Lung (tissue), 12 donors: ENCODE measurements around the gene CFAP45. TPM values are rescaled to one million over a fixed set of nuclear protein-coding genes. Genes with fewer than 3 reads are reported as not detected.

Experiments
- ATAC-seq: fragments of 200-7000 bp; cut with Tn5 transposase; one replicate; pipeline ENCODE4 v1.9.1; 2020; ENCODE audit warnings: moderate number of reproducible peaks; ENCODE audit not compliant: insufficient read depth, low FRiP score
- DNase-seq, 3 donors: peaks; one replicate each; pipeline ENCODE4 v3.0.0-alpha.2; 2013 to 2017
- H3K27ac ChIP-seq, 2 donors: one replicate each; pipeline ENCODE4 v1.5.1; 2013; ENCODE audit warnings: mild to moderate bottlenecking in 2 of 2, moderate library complexity in 2 of 2, control low read depth in 1 of 2, inconsistent platforms in 1 of 2, low read depth in 1 of 2, low read length in 1 of 2
- H3K27me3 ChIP-seq, 3 donors: one replicate each; pipeline ENCODE4 v1.5.1; 2013; ENCODE audit warnings: low read length in 2 of 3; ENCODE audit not compliant: control insufficient read depth in 3 of 3, insufficient read depth in 3 of 3
- H3K36me3 ChIP-seq, 4 donors: one replicate each; pipeline ENCODE4 v1.5.1; 2013; ENCODE audit warnings: low read length in 4 of 4, mild to moderate bottlenecking in 1 of 4, moderate library complexity in 1 of 4; ENCODE audit not compliant: control insufficient read depth in 4 of 4, insufficient read depth in 4 of 4
- H3K4me1 ChIP-seq, 5 donors: one replicate each; pipeline ENCODE4 v1.5.1; 2013; ENCODE audit warnings: low read length in 5 of 5, mild to moderate bottlenecking in 2 of 5, moderate library complexity in 1 of 5; ENCODE audit not compliant: control insufficient read depth in 5 of 5, insufficient read depth in 5 of 5
- H3K4me3 ChIP-seq: one replicate; pipeline ENCODE4 v1.5.1; 2013; ENCODE audit warnings: mild to moderate bottlenecking, control low read depth, moderate library complexity
- H3K9ac ChIP-seq, 2 donors: one replicate each; pipeline ENCODE4 v1.5.1; 2013; ENCODE audit warnings: low read length in 2 of 2, control low read depth in 1 of 2; ENCODE audit not compliant: insufficient read depth in 1 of 2
- H3K9me3 ChIP-seq, 4 donors: one replicate each; pipeline ENCODE4 v1.5.1; 2013; ENCODE audit warnings: low read length in 3 of 4, mild to moderate bottlenecking in 1 of 4, moderate library complexity in 1 of 4; ENCODE audit not compliant: control insufficient read depth in 4 of 4, insufficient read depth in 3 of 4
- CTCF ChIP-seq: IDR thresholded peaks from 2 replicates; pipeline ENCODE4 v1.5.1; 2012; ENCODE audit warnings: mild to moderate bottlenecking; ENCODE audit errors: control extremely low read depth, extremely low read depth
- WGBS, 2 donors: extraction: QIAGEN DNeasy Blood & Tissue Kit; methylation state at CpG; one replicate each; pipeline ENCODE4 v1.1.7; 2013; 5-methylcytosine and 5-hydroxymethylcytosine counted together
- polyA plus RNA-seq, 2 donors: library from polyadenylated mRNA; stranded (reverse); fragments of 200-250 nt; gene quantifications; one replicate each; pipeline ENCODE4 v1.2.1, GENCODE V29; 2013
- total RNA-seq, 2 donors: library from RNA; depleted of rRNA in 1 of 2; stranded (reverse); fragments of >200 nt in 1 of 2; gene quantifications; one replicate each; pipeline ENCODE4 v1.2.1, GENCODE V29; 2014 to 2021
- donor health status: control.
- donor health status: control.
- donor health status: Bipolar disorder and iron deficiency.
- donor health status: healthy.
- donor health status: DM: yes; HTN: yes; CAD: no.

CFAP45 gene
- total and polyA plus RNA-seq, 4 donors = 9.4 to 29.5 (median 13.1) TPM

DNA sequence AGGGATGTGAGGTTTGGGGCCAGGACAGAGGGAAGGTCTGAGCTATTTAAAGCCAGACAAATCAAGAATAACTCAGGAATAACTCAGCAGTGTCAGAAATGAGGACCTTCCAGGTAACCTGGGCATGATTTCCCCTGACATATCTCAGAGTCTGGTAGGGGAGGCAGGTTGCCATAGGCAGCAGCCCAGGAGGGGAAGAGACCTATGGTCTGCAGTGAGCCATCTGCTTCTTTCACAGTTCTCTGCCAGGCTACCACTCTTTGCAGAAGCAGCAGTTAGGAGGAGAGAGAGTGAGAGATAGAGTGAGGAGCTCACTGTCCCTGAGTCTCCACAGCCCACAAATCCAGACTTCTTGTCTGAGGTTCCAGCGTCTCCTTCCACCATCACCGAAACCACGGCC, 31.2 kb downstream of the CFAP45 start:
- peaks cover 0 to 4% (median 0%) of the 10 kb centered on the region in 5 donors for H3K4me1 ChIP-seq
- H3K27ac ChIP-seq = no peak overlapping the region
- DNase-seq = no peak
- TF ChIP-seq CTCF = no peak
- ATAC-seq = no peak
- H3K9me3 ChIP-seq = no peaks in the 10 kb centered on the region
- no peak overlapping the region for H3K4me3 ChIP-seq
- WGBS, 2 donors = 53 to 65% methylated on average over 3 of the region's 3 CpGs
- H3K36me3 ChIP-seq = no peaks in the 10 kb centered on the region
- no peak overlapping the region for H3K9ac ChIP-seq
- H3K27me3 ChIP-seq = no peaks in the 10 kb centered on the region

DNA sequence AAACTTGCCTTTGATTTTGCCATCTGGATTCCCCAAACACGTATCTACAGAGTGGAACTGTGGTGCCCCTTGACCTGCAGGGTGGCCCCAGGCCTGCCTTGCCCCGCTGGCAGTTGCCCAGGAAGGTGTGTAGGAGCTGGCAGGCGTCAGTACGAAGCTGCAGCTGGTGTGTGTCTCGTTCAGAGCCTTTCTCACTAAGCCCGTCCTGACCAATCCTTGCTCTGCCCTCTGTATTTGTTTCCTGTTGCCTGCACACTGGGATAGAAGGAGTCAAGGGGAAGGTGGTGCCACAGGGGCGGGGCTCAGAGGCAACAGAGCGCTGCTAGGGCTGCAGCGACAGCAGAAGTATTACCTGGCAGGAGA, 32.3 kb downstream of the CFAP45 start:
- Histone ChIP-seq H3K4me1 (peaks cover 0 to 4% (median 0%) of the 10 kb centered on the region in 5 donors), H3K4me3 (no peak overlapping the region), H3K9ac (no peak overlapping the region), H3K27ac (peak overlapping the region in 1 of 2 donors; percentile 27), H3K36me3 (no peaks in the 10 kb centered on the region), H3K9me3 (no peaks in the 10 kb centered on the region), H3K27me3 (no peaks in the 10 kb centered on the region)
- peak; percentile 87 for ATAC-seq
- WGBS, 2 donors = 41 to 50% methylated on average over 9 of the region's 9 CpGs
- no peak for TF ChIP-seq CTCF
- peak; percentile 69 to 74 (median 73) for DNase-seq

DNA sequence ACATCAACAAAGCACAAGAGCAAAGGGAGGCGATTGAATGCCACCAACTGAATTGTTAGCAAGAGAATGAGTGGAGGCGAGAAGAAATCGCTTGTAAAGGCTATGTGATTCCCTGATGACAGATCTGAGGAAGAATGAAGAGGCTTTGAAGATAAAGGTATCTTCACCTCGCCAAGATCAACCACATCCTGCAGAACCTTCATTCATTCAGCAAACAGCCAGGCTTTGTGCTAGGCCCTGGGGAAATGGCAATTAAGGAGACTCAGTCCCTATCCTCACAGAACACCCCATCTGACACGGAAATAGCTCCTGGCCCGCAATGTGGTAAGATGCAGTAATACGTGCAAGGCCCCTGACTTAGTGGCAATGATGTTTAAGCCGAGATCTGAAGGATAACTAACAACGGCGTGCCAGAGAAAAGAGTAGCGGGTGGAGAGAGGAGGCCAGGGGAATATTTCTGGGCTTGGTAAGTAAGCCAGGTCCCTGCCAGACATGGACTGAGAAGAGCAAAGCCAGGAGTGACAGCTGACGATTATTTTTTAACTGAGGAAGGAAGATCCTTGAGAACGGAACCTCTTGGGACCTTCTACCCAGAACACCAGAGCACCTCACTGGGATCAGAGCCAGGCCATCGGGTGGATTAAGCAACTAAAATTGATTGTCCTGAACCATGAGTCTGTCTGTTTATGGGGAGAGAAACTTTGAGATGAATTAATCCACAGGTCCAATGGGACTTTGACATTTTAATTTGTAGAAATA, 32.9 kb downstream of the CFAP45 start:
- Histone ChIP-seq H3K4me1 (peaks cover 0 to 4% (median 0%) of the 10 kb centered on the region in 5 donors), H3K36me3 (no peaks in the 10 kb centered on the region), H3K27me3 (no peaks in the 10 kb centered on the region), H3K9ac (no peak overlapping the region), H3K27ac (no peak overlapping the region), H3K9me3 (no peaks in the 10 kb centered on the region), H3K4me3 (no peak overlapping the region)
- TF ChIP-seq CTCF = no peak
- DNase-seq = no peak
- WGBS, 2 donors = 76 to 86% methylated on average over 14 of the region's 14 CpGs
- no peak for ATAC-seq
